Mesothelial cell of epicardium (in vitro differentiated cells): ENCODE measurements around the gene ARPC1B. TPM values are rescaled to one million over a fixed set of nuclear protein-coding genes. Genes with fewer than 3 reads are reported as not detected.

Experiments used
- DNase-seq, 2 experiments: peaks; one replicate each; pipeline ENCODE4 v3.0.0; 2021; ENCODE audit warnings: low spot score in 2 of 2; ENCODE audit not compliant: unreplicated experiment in 2 of 2
- H3K27ac Mint-ChIP-seq: 2 replicates; pipeline ENCODE4 v1.8.0; 2021; ENCODE audit warnings: mixed read lengths
- H3K27me3 Mint-ChIP-seq: 2 replicates; pipeline ENCODE4 v1.8.0; 2021; ENCODE audit warnings: low read depth, mixed read lengths
- H3K36me3 Mint-ChIP-seq: 2 replicates; pipeline ENCODE4 v1.8.0; 2021; ENCODE audit warnings: mixed read lengths
- H3K4me1 Mint-ChIP-seq: 2 replicates; pipeline ENCODE4 v1.8.0; 2021; ENCODE audit warnings: mixed read lengths
- H3K4me3 Mint-ChIP-seq: 2 replicates; pipeline ENCODE4 v1.8.0; 2021; ENCODE audit warnings: mild to moderate bottlenecking, moderate library complexity, mixed read lengths
- H3K9me3 Mint-ChIP-seq: 2 replicates; pipeline ENCODE4 v1.8.0; 2021; ENCODE audit warnings: mixed read lengths
- CTCF ChIP-seq: fragments of 200-600 bp; sonication (generic); IDR thresholded peaks from one replicate; pipeline ENCODE4 v1.5.0; 2021; ENCODE audit warnings: antibody characterized with exemption; ENCODE audit not compliant: unreplicated experiment
- total RNA-seq: library from RNA; stranded (reverse); gene quantifications from 3 replicates; pipeline ENCODE4 v1.2.1, GENCODE V29; 2021

Gene ARPC1B
- total RNA-seq, 1 donor from 2014 or later: 32.5 TPM

- Mint-ChIP-seq H3K4me1 (peaks cover 14% of the 10 kb centered on the region), H3K27me3 (no peaks in the 10 kb centered on the region), H3K36me3 (peaks cover 10% of the 10 kb centered on the region), H3K27ac (no peak overlapping the region), H3K9me3 (no peaks in the 10 kb centered on the region), H3K4me3 (peak overlapping the region; percentile 39)
- TF ChIP-seq CTCF: no peak
- no peak for DNase-seq
Observed at GRCh38 chr7:99390941-99391602, 16.5 kb downstream of the ARPC1B start.

- no peak overlapping the region for H3K27ac Mint-ChIP-seq
- H3K27me3 Mint-ChIP-seq: no peaks in the 10 kb centered on the region
- no peak for DNase-seq
- peak overlapping the region; percentile 86 for H3K4me3 Mint-ChIP-seq
- H3K36me3 Mint-ChIP-seq: peaks cover 13% of the 10 kb centered on the region
- peaks cover 14% of the 10 kb centered on the region for H3K4me1 Mint-ChIP-seq
- TF ChIP-seq CTCF: no peak
- no peaks in the 10 kb centered on the region for H3K9me3 Mint-ChIP-seq
Observed at GRCh38 chr7:99392046-99392445, 17.5 kb downstream of the ARPC1B start.

- no peak for TF ChIP-seq CTCF
- Mint-ChIP-seq H3K27ac (peak overlapping the region; percentile 82), H3K9me3 (no peaks in the 10 kb centered on the region), H3K4me1 (peaks cover 14% of the 10 kb centered on the region), H3K27me3 (no peaks in the 10 kb centered on the region), H3K36me3 (peaks cover 15% of the 10 kb centered on the region), H3K4me3 (peak overlapping the region; percentile 86)
- DNase-seq: peak in 1 of 2 experiments; percentile 66
Observed at GRCh38 chr7:99392659-99393354, 18.3 kb downstream of the ARPC1B start.

GRCh38 chr7:99393355-99394187 lies 19.0 kb downstream of the ARPC1B start:
- H3K27me3 Mint-ChIP-seq: no peaks in the 10 kb centered on the region
- H3K9me3 Mint-ChIP-seq: no peaks in the 10 kb centered on the region
- peak overlapping the region; percentile 82 for H3K27ac Mint-ChIP-seq
- DNase-seq: no peak
- peak overlapping the region; percentile 86 for H3K4me3 Mint-ChIP-seq
- H3K36me3 Mint-ChIP-seq: peaks cover 12% of the 10 kb centered on the region
- no peak for TF ChIP-seq CTCF
- peaks cover 14% of the 10 kb centered on the region for H3K4me1 Mint-ChIP-seq

GRCh38 chr7:99394188-99394502 lies 19.6 kb downstream of the ARPC1B start:
- Mint-ChIP-seq H3K27me3 (no peaks in the 10 kb centered on the region), H3K27ac (no peak overlapping the region), H3K9me3 (no peaks in the 10 kb centered on the region), H3K4me3 (peak overlapping the region; percentile 86), H3K36me3 (peaks cover 12% of the 10 kb centered on the region), H3K4me1 (peaks cover 14% of the 10 kb centered on the region)
- DNase-seq: no peak
- no peak for TF ChIP-seq CTCF
